ENCODE data around the gene IL17A.

DNA sequence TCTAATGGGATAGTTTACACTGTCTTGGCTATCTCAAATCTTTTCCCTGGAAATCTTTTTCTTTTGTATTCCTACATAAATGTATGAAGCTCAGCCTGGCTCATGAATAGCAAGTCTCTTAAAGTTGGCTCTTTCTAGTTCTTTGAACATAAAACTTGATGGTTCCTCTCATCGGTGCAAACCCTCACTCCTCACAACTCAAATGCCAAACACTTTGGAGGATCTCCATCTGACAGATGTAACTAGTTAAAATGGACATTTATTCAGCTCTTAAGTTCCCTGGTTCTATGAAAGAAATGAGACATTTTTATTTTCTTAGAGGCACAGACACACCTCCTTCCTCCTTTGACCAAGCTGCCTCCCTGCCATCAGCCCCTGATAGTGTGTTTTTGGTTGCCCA, 43.6 kb upstream of the IL17A start:
- TF ChIP-seq CTCF (conservative IDR thresholded peaks at IDR 0.05 in 1 of 2, IDR thresholded peaks at IDR 0.05 in 1 of 2; ENCODE audit: low read depth in 1 of 2, low read length in 2 of 2) (no peak), EZH2 (IDR thresholded peaks at IDR 0.05; ENCODE audit: low read length, missing control alignments) (no peak)
